Dermis lymphatic vessel endothelial cell (primary cell): ENCODE data around the gene SRPRA. TPM values are rescaled to one million over a fixed set of nuclear protein-coding genes. Genes with fewer than 3 reads are reported as not detected.

Source experiments
- total RNA-seq: library from RNA; depleted of rRNA; stranded (reverse); fragments of >200 nt; gene quantifications from 2 replicates; pipeline ENCODE4 v1.2.1, GENCODE V29; 2014

Gene SRPRA
- total RNA-seq, result 45.6 and 49.2 TPM in 2 replicates

GRCh38 chr11:126268708-126269579, at the start of gene SRPRA, which contains the start of gene FOXRED1:
Gene SRPRA, minus strand, starts transcription at chr11:126268895. Its CDS starts 91 bp downstream, at chr11:126268804.
Gene FOXRED1, plus strand, starts transcription at chr11:126269154. Its CDS starts 53 bp downstream, at chr11:126269207.

GRCh38 chr11:126303623-126304456, 35.1 kb upstream of the SRPRA start, which contains the start of gene DCPS:
Gene DCPS, plus strand, starts transcription at chr11:126304060. Its CDS starts 21 bp downstream, at chr11:126304081.

GRCh38 chr11:126282736-126283591, 14.3 kb upstream of the SRPRA start, which contains the start of gene TIRAP:
Gene TIRAP, plus strand, starts transcription at chr11:126283093. Its CDS starts 7,802 bp downstream, at chr11:126290895.

Other genes starting within 250 kb of the SRPRA start
- gene CDON, start 206.0 kb downstream of the SRPRA start, total RNA-seq, result 1.8 and 2.3 TPM in 2 replicates
- 26.1 and 41.5 TPM in 2 replicates for gene RPUSD4, start 57.2 kb downstream of the SRPRA start, total RNA-seq
- gene FAM118B, start 57.1 kb downstream of the SRPRA start, total RNA-seq, result 24.3 and 26.5 TPM in 2 replicates
- gene FOXRED1, start 259 bp upstream of the SRPRA start, total RNA-seq, result 9.4 and 10.6 TPM in 2 replicates
- 4.4 and 5.3 TPM in 2 replicates for gene TIRAP, start 14.2 kb upstream of the SRPRA start, total RNA-seq
- 5.5 and 7.3 TPM in 2 replicates for gene DCPS, start 35.2 kb upstream of the SRPRA start, total RNA-seq
- gene ST3GAL4, start 86.8 kb upstream of the SRPRA start, total RNA-seq, result 13.2 and 13.5 TPM in 2 replicates